ENCODE data around the gene P3H3.

GRCh38 chr12:6780573-6780972, 47.6 kb upstream of the P3H3 start:
- no peak for TF ChIP-seq GABPA (IDR thresholded peaks at IDR 0.05 in 1 of 2, conservative IDR thresholded peaks at IDR 0.05 in 1 of 2)
- no peak for TF ChIP-seq TAF1 (conservative IDR thresholded peaks at IDR 0.05)
- TF ChIP-seq, protein P1, sequence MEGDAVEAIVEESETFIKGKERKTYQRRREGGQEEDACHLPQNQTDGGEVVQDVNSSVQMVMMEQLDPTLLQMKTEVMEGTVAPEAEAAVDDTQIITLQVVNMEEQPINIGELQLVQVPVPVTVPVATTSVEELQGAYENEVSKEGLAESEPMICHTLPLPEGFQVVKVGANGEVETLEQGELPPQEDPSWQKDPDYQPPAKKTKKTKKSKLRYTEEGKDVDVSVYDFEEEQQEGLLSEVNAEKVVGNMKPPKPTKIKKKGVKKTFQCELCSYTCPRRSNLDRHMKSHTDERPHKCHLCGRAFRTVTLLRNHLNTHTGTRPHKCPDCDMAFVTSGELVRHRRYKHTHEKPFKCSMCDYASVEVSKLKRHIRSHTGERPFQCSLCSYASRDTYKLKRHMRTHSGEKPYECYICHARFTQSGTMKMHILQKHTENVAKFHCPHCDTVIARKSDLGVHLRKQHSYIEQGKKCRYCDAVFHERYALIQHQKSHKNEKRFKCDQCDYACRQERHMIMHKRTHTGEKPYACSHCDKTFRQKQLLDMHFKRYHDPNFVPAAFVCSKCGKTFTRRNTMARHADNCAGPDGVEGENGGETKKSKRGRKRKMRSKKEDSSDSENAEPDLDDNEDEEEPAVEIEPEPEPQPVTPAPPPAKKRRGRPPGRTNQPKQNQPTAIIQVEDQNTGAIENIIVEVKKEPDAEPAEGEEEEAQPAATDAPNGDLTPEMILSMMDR (IDR thresholded peaks at IDR 0.05; ENCODE audit: low read depth, low read length, missing input control) = no peak
- TF ChIP-seq, protein P2, sequence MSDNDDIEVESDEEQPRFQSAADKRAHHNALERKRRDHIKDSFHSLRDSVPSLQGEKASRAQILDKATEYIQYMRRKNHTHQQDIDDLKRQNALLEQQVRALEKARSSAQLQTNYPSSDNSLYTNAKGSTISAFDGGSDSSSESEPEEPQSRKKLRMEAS (IDR thresholded peaks at IDR 0.05) = no peak
- no peak for TF ChIP-seq JUND (IDR thresholded peaks at IDR 0.05)
- no peak for TF ChIP-seq RAD21 (IDR thresholded peaks at IDR 0.05)
- no peak for TF ChIP-seq REST (IDR thresholded peaks at IDR 0.05)
- no peak for TF ChIP-seq SP1 (IDR thresholded peaks at IDR 0.05)
- no peak for TF ChIP-seq EGR1 (IDR thresholded peaks at IDR 0.05; ENCODE audit: low read depth in 2 of 2)
- TF ChIP-seq, protein P3, sequence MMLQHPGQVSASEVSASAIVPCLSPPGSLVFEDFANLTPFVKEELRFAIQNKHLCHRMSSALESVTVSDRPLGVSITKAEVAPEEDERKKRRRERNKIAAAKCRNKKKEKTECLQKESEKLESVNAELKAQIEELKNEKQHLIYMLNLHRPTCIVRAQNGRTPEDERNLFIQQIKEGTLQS (IDR thresholded peaks at IDR 0.05) = no peak
- no peak for TF ChIP-seq FOXA1 (IDR thresholded peaks at IDR 0.05)
- TF ChIP-seq NR2F2 (IDR thresholded peaks at IDR 0.05) = no peak
- TF ChIP-seq HNF4A (conservative IDR thresholded peaks at IDR 0.05) = no peak

Measured in liver (tissue), 3 donors.